SK-N-MC (cell line): ENCODE results near the gene RGS9.

Experiments
- DNase-seq: peaks from one replicate; pipeline ENCODE4 v3.0.0-alpha.2; 2011; ENCODE audit warnings: low read depth, low spot score
- H3K27ac ChIP-seq: fragments of 200-600 bp; sonication (generic); 2 replicates; pipeline ENCODE4 v1.5.1; 2016; ENCODE audit warnings: mixed run types
- H3K36me3 ChIP-seq: fragments of 200-600 bp; sonication (generic); 2 replicates; pipeline ENCODE4 v1.6.1; 2017; ENCODE audit warnings: antibody characterized with exemption, low read length, mixed read lengths; ENCODE audit not compliant: insufficient read depth
- H3K4me3 ChIP-seq: fragments of 200-600 bp; sonication (generic); 2 replicates; pipeline ENCODE4 v1.5.1; 2016
- H3K9ac ChIP-seq: fragments of 200-600 bp; sonication (generic); 2 replicates; pipeline ENCODE4 v1.8.0; 2017; ENCODE audit warnings: mixed run types, mixed read lengths; ENCODE audit not compliant: insufficient read length
- H3K9me3 ChIP-seq: fragments of 200-600 bp; sonication (generic); 2 replicates; pipeline ENCODE4 v1.6.1; 2017; ENCODE audit warnings: low read depth, mild to moderate bottlenecking, antibody characterized with exemption, low read length, moderate library complexity, mixed read lengths
- EZH2 ChIP-seq: fragments of 200-600 bp; sonication (generic); IDR thresholded peaks from one replicate; pipeline ENCODE4 v1.6.1; 2017; ENCODE audit warnings: antibody characterized with exemption
- FOXP2 ChIP-seq: optimal IDR thresholded peaks from 2 replicates; pipeline ENCODE3; 2011; ENCODE audit warnings: mild to moderate bottlenecking, moderate library complexity; ENCODE audit not compliant: insufficient read depth; ENCODE audit errors: extremely low read length, control extremely low read depth
- POLR2AphosphoS5 ChIP-seq: IDR thresholded peaks from 2 replicates; pipeline ENCODE4 v1.6.1; 2012; ENCODE audit warnings: mild to moderate bottlenecking, low read depth, low read length, borderline replicate concordance

The RGS9 gene

DNA sequence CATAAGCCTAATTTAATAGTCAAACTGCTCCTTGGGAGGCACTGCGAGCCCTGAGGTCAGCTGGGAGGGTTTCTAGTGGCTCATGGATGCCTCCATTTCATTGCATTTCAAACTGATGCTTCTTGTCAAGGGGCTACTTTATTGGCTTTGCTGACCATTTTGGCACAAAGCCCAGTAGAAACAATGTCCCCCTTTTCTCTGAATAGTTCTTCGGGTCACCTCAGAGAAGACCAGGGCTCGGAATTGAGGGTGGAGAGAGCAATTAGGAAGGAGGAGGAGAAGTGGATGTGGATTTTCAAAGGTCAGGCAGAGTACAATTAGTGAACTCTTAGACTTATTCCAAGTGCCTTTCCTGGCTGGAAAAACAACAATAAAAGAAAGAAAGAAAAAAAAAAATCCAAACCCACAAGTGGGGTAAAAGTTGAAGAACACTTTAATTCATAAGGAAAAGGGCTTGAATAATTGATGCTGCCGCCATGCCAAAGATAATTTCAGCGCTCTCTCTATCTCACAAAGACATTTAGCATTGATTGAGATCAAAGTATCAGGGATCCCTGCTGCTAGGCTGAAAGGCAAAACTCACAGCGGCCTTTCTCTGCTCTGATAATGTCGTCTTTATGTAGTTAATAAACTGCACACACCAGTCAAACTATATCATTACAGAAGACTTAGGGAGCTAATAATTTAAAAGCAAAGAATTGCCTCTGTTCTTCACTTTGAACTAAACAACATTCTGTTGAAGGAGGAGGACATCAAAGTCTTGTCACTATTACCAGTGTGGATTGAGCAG lies 122.7 kb downstream of the RGS9 start:
- H3K9me3 ChIP-seq, result no peaks in the 10 kb centered on the region
- H3K4me3 ChIP-seq, result no peak overlapping the region
- no peak for DNase-seq
- no peak for TF ChIP-seq POLR2AphosphoS5
- no peak for TF ChIP-seq EZH2
- TF ChIP-seq FOXP2, result no peak
- H3K9ac ChIP-seq, result no peak overlapping the region
- no peaks in the 10 kb centered on the region for H3K36me3 ChIP-seq
- no peak overlapping the region for H3K27ac ChIP-seq

- DNase-seq, result no peak
- TF ChIP-seq FOXP2 (no peak), POLR2AphosphoS5 (no peak), EZH2 (no peak)
- Histone ChIP-seq H3K4me3 (no peak overlapping the region), H3K9me3 (no peaks in the 10 kb centered on the region), H3K36me3 (no peaks in the 10 kb centered on the region), H3K9ac (no peak overlapping the region), H3K27ac (no peak overlapping the region)
Measured at GRCh38 chr17:65260626-65261025, 123.5 kb downstream of the RGS9 start.

- Histone ChIP-seq H3K9ac (no peak overlapping the region), H3K4me3 (no peak overlapping the region), H3K9me3 (no peaks in the 10 kb centered on the region), H3K36me3 (no peaks in the 10 kb centered on the region), H3K27ac (no peak overlapping the region)
- no peak for DNase-seq
- TF ChIP-seq FOXP2 (no peak), EZH2 (no peak), POLR2AphosphoS5 (no peak)
Measured at GRCh38 chr17:65261152-65261551, 124.0 kb downstream of the RGS9 start.

DNA sequence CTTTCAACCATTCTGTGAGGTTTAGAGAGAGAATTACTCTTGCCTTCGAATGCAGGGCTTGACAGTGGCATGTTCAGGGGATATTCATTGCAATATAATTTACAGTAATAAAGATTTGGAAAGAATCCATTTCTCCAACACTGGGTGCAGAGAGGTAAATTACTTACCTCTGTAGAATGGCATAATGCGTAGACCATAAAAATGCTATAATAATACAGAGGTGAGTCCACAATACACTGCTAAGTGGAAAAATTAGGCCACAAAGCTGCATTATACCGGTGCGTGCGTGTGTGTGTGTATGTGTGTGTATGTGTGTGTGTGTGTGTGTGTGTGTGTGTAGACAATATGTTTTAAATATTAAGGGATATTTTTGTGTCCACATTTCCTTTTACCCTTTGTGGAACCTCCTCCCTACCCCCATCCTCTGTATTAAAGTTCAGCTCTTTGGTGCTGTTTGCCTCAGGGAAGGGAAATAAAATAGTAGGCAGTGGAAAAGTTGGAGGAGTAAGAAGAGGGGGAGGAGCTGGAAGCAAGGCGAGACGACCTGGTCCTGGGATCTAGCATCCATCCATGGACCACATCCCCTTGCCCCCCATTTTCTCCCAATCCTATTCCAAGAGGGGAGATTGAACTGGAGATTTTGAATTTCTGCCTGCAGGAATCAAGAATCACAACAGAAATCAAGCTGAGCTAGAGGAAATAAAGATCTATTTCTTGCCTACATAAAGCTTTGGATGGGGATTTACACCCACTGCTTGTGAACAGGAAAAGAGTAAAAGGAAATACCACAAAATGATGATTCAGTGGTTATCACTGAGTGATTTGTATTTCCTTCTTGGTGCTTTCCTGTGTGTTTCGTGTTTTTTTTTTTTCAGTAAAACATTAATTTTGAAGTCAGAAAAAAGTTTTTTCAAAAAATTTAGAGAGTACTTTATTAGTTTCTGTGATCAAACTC lies 124.8 kb downstream of the RGS9 start:
- Histone ChIP-seq H3K36me3 (no peaks in the 10 kb centered on the region), H3K9me3 (no peaks in the 10 kb centered on the region), H3K27ac (0 out of 2 replicates have a peak overlapping the region, but pooled peaks have one; percentile 45), H3K9ac (no peak overlapping the region), H3K4me3 (peak overlapping the region; percentile 31; the same call in 1 of the 2 replicates)
- TF ChIP-seq POLR2AphosphoS5 (peak; percentile 18; the same call in 1 of the 2 replicates), FOXP2 (no peak)
- DNase-seq, result peak; percentile 60

DNA sequence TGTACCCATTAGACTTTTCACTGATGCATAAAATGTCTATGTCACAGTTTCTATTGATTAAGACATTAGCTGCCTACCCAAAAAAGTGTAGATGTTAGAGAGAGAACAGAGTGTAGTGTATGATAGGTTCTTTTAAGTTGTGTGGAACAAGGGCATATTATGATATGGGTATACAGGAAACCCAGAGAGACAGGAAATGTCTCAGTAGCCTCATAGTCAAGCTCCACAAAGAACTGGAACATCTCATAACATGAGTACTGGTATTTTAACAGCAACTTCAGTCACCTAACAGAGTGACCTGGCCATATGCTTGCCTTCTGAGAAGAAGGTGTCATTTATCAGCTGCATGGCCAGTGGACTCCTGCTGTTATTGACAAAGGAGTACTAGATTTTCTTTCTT lies 128.1 kb downstream of the RGS9 start:
- TF ChIP-seq FOXP2, result no peak
- TF ChIP-seq POLR2AphosphoS5, result no peak
- no peak for TF ChIP-seq EZH2
- no peaks in the 10 kb centered on the region for H3K9me3 ChIP-seq
- H3K36me3 ChIP-seq, result no peaks in the 10 kb centered on the region
- no peak overlapping the region for H3K9ac ChIP-seq
- H3K4me3 ChIP-seq, result no peak overlapping the region
- no peak overlapping the region for H3K27ac ChIP-seq
- DNase-seq, result no peak

- no peak overlapping the region for H3K27ac ChIP-seq
- TF ChIP-seq POLR2AphosphoS5 (no peak), EZH2 (no peak), FOXP2 (no peak)
- H3K36me3 ChIP-seq, result no peaks in the 10 kb centered on the region
- no peak overlapping the region for H3K4me3 ChIP-seq
- H3K9ac ChIP-seq, result no peak overlapping the region
- no peak for DNase-seq
- H3K9me3 ChIP-seq, result no peaks in the 10 kb centered on the region
Measured at GRCh38 chr17:65268832-65269231, 131.7 kb downstream of the RGS9 start.

DNA sequence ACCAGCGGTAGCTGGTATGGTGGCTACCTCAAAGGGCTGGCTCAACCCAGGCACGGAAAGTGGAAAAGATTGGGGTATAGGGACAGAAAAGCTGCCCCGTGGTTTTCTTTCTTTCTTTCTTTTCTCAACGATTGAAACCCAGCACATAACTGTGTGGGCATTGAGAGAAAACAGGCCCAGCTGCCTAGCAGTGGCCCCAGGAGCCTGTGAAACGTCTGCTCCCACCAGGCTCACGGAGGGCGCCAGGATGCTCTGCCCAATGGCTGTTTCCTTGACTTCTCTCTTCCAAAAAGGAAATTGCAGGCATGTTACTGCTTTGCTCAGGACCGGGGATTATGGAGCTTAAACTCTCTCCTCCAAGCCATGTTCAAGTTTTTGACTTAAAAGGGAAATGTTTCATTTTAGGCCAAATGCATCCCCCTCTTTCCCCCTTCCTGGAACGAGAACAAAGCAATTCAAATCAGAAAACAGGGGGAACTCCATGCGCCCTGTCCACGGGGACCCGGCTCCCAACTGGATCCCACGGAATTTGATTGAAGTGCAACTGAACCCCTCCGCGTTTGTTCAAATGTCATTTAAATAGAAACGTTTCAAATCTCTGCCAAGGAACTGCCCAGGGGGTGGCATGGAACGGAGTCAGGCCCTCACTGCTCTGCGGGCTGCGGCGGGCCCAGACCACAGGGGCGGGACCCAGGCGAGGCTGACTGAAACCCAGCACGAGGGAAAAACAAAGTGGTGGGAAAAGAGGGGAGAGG lies 133.5 kb downstream of the RGS9 start:
- no peak for DNase-seq
- no peak overlapping the region for H3K4me3 ChIP-seq
- H3K9me3 ChIP-seq, result no peaks in the 10 kb centered on the region
- H3K27ac ChIP-seq, result no peak overlapping the region
- no peaks in the 10 kb centered on the region for H3K36me3 ChIP-seq
- TF ChIP-seq EZH2, result no peak
- TF ChIP-seq POLR2AphosphoS5, result no peak
- no peak for TF ChIP-seq FOXP2
- no peak overlapping the region for H3K9ac ChIP-seq
